Hypothalamus (tissue), 51 donors: Measurements from ENCODE around the gene RGL2.

Experiments
- DNase-seq, 51 donors: peaks; one replicate each; lab custom pipeline; 2025; lab: John Stamatoyannopoulos, UW

The RGL2 gene

GRCh38 chr6:33247977-33248642 is 50.6 kb downstream of the RGL2 start:
- peak; percentile 31 to 92 (median 80) for DNase-seq

GRCh38 chr6:33243476-33243875 is 55.3 kb downstream of the RGL2 start:
- no peak for DNase-seq

GRCh38 chr6:33241968-33242367 is 56.8 kb downstream of the RGL2 start:
- no peak for DNase-seq
